Measurements from ENCODE around the gene TAS2R4. TPM values are rescaled to one million over a fixed set of nuclear protein-coding genes. Genes with fewer than 3 reads are reported as not detected.

Gene TAS2R4
- total RNA-seq = 0.08 and 0.61 TPM in 2 replicates

GRCh38 chr7:141776374-141776773 lies at the start of gene TAS2R4:
TAS2R4 (plus strand) TSS chr7:141776674; CDS start chr7:141778489, 1,815 bp downstream.

GRCh38 chr7:141737836-141738591 lies 38.5 kb upstream of the TAS2R4 start, which contains the start of gene SSBP1:
SSBP1 (plus strand) TSS chr7:141738358; CDS start chr7:141739167, 809 bp downstream.

GRCh38 chr7:141763797-141764196 lies 12.7 kb upstream of the TAS2R4 start, which contains the start of gene TAS2R3:
TAS2R3 (plus strand) TSS chr7:141764097; CDS start chr7:141764159, 62 bp downstream.

GRCh38 chr7:141789917-141790316 lies 13.4 kb downstream of the TAS2R4 start, which contains the start of gene TAS2R5:
TAS2R5 (plus strand) TSS chr7:141790217; CDS start chr7:141790362, 145 bp downstream.

Other genes starting within 250 kb of the TAS2R4 start
- 28.1 and 35.7 TPM in 2 replicates for gene AGK, start 225.3 kb upstream of the TAS2R4 start, total RNA-seq
- 5.3 and 7.6 TPM in 2 replicates for gene DENND11, start 74.5 kb upstream of the TAS2R4 start, total RNA-seq
- gene WEE2, start 68.3 kb upstream of the TAS2R4 start, total RNA-seq = not detected in 2 replicates
- 197 and 310 TPM in 2 replicates for gene SSBP1, start 38.3 kb upstream of the TAS2R4 start, total RNA-seq
- gene TAS2R3, start 12.6 kb upstream of the TAS2R4 start, total RNA-seq = 0.16 TPM in 1 of 2 replicates, not detected in the other
- 0.62 TPM in 1 of 2 replicates, not detected in the other for gene TAS2R5, start 13.5 kb downstream of the TAS2R4 start, total RNA-seq
- not detected in 2 replicates for gene PRSS37, start 64.8 kb downstream of the TAS2R4 start, total RNA-seq
- gene OR9A4, start 139.7 kb downstream of the TAS2R4 start, total RNA-seq = not detected in 2 replicates
- gene CLEC5A, start 170.3 kb downstream of the TAS2R4 start, total RNA-seq = 0.23 TPM in 1 of 2 replicates, not detected in the other
- not detected in 2 replicates for gene TAS2R38, start 197.1 kb downstream of the TAS2R4 start, total RNA-seq
- 1.4 and 3.1 TPM in 2 replicates for gene MGAM, start 219.2 kb downstream of the TAS2R4 start, total RNA-seq

All from hair follicular keratinocyte (primary cell).